Fibroblast of lung (primary cell): ENCODE results near the gene LY9.

Source experiments
- EZH2 ChIP-seq: IDR thresholded peaks from 2 replicates; pipeline ENCODE4 v1.5.1; 2012; ENCODE audit warnings: low read length, control low read depth, mild to moderate bottlenecking; ENCODE audit errors: missing control alignments
- TF ChIP-seq, protein P1 (sequence below), 2 donors: IDR thresholded peaks in 1 of 2; conservative IDR thresholded peaks in 1 of 2; 1 replicate in 1 of 2; 2 replicates in 1 of 2; pipeline ENCODE4 v1.5.1; 2011 to 2012; ENCODE audit warnings: low read length in 2 of 2, control low read depth in 1 of 2, inconsistent platforms in 1 of 2, low read depth in 1 of 2, mild to moderate bottlenecking in 1 of 2

DNA sequence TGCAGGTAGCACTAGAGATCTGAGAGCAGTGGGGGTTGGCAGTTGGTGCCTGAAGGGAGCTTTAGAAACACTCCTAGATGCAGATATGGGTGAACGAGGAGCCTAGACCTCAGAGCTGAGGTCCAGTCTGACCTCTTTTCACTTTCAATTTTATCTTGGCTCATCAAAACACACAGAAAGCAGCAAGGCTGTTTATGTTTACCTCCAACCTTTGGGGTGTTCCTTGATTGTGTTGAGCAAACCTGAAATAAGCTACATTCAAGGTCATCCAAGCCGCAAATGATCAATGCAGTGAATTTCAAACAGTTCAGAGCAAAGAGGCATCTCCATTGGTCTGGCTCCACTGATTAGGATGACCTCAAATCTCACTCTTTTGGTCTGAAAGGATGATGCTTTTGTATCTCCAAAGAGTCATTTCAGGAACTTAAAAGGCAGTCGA, 1.3 kb downstream of the LY9 start:
- TF ChIP-seq, protein P1, sequence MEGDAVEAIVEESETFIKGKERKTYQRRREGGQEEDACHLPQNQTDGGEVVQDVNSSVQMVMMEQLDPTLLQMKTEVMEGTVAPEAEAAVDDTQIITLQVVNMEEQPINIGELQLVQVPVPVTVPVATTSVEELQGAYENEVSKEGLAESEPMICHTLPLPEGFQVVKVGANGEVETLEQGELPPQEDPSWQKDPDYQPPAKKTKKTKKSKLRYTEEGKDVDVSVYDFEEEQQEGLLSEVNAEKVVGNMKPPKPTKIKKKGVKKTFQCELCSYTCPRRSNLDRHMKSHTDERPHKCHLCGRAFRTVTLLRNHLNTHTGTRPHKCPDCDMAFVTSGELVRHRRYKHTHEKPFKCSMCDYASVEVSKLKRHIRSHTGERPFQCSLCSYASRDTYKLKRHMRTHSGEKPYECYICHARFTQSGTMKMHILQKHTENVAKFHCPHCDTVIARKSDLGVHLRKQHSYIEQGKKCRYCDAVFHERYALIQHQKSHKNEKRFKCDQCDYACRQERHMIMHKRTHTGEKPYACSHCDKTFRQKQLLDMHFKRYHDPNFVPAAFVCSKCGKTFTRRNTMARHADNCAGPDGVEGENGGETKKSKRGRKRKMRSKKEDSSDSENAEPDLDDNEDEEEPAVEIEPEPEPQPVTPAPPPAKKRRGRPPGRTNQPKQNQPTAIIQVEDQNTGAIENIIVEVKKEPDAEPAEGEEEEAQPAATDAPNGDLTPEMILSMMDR (conservative IDR thresholded peaks at IDR 0.05 in 1 of 2, IDR thresholded peaks at IDR 0.05 in 1 of 2; ENCODE audit: low read depth in 1 of 2, low read length in 2 of 2): no peak
- TF ChIP-seq EZH2: no peak
